OCI-LY7 (cell line): Measurements from ENCODE around the gene PAM16. TPM values are rescaled to one million over a fixed set of nuclear protein-coding genes. Genes with fewer than 3 reads are reported as not detected.

ENCODE experiments used
- BruUV-seq: library from RNA; stranded (reverse); fragments of 400-500 nt; replicated peaks from 2 replicates; lab custom pipeline; 2021; lab: Mats Ljungman, UMichigan
- CTCF ChIA-PET: fragments of 300-600 bp; sonication (Branson Sonifier 250); formaldehyde crosslinking; loops from one replicate; lab custom pipeline; 2022; ENCODE audit warnings: antibody characterized with exemption; ENCODE audit not compliant: unreplicated experiment; lab: Charles Lee
- POLR2A ChIA-PET: fragments of 300-600 bp; sonication (Branson Sonifier 250); formaldehyde crosslinking; loops from one replicate; lab custom pipeline; 2022; ENCODE audit warnings: antibody characterized with exemption; lab: Charles Lee
- DNase-seq: peaks from one replicate; pipeline ENCODE4 v3.0.0-alpha.2; 2015; ENCODE audit warnings: low spot score
- H2AFZ ChIP-seq: fragments of 200-600 bp; sonication (generic), shearing (Covaris generic); 2 replicates; pipeline ENCODE4 v1.6.1; 2014; ENCODE audit warnings: mild to moderate bottlenecking, antibody characterized with exemption, low read length, moderate library complexity
- H3K27ac ChIP-seq: fragments of 200-600 bp; sonication (generic); 2 replicates; pipeline ENCODE4 v1.5.1; 2014; ENCODE audit warnings: mixed run types, low read depth, mild to moderate bottlenecking, moderate library complexity, low read length, inconsistent platforms; ENCODE audit not compliant: poor library complexity, severe bottlenecking
- H3K36me3 ChIP-seq: fragments of 200-600 bp; sonication (generic); 2 replicates; pipeline ENCODE4 v1.6.1; 2014; ENCODE audit warnings: mild to moderate bottlenecking, antibody characterized with exemption, low read length, moderate library complexity, mixed read lengths; ENCODE audit not compliant: insufficient read depth
- H3K4me1 ChIP-seq: fragments of 200-600 bp; sonication (generic); 2 replicates; pipeline ENCODE4 v1.5.1; 2014; ENCODE audit warnings: mild to moderate bottlenecking, low read length; ENCODE audit not compliant: insufficient read depth, poor library complexity, severe bottlenecking
- H3K4me2 ChIP-seq: fragments of 200-600 bp; sonication (generic); 2 replicates; pipeline ENCODE4 v1.6.1; 2014; ENCODE audit warnings: mild to moderate bottlenecking, low read length
- H3K4me3 ChIP-seq: fragments of 200-600 bp; sonication (generic); 2 replicates; pipeline ENCODE4 v1.5.1; 2014; ENCODE audit warnings: mild to moderate bottlenecking, low read depth, low read length; ENCODE audit not compliant: poor library complexity, severe bottlenecking
- H3K79me2 ChIP-seq: fragments of 200-600 bp; sonication (generic); 2 replicates; pipeline ENCODE4 v1.6.1; 2016; ENCODE audit warnings: low read depth, mild to moderate bottlenecking, low read length, moderate library complexity, mixed read lengths; ENCODE audit not compliant: insufficient read depth
- H3K9me2 ChIP-seq: fragments of 200-600 bp; sonication (generic); 2 replicates; pipeline ENCODE4 v1.6.1; 2016; ENCODE audit warnings: mild to moderate bottlenecking, low read length, mixed read lengths; ENCODE audit not compliant: insufficient read depth
- H3K9me3 ChIP-seq: fragments of 200-600 bp; sonication (generic); 2 replicates; pipeline ENCODE4 v1.6.1; 2014; ENCODE audit warnings: mild to moderate bottlenecking, mixed run types, low read length, mixed read lengths
- H4K20me1 ChIP-seq: fragments of 200-600 bp; sonication (generic); 2 replicates; pipeline ENCODE4 v1.6.1; 2014; ENCODE audit warnings: mild to moderate bottlenecking, antibody characterized with exemption, low read length, moderate library complexity, mixed read lengths; ENCODE audit not compliant: insufficient read depth
- EZH2phosphoT487 ChIP-seq: fragments of 200-600 bp; sonication (generic); IDR thresholded peaks from 2 replicates; pipeline ENCODE4 v1.6.1; 2018; ENCODE audit warnings: low read depth, borderline replicate concordance, mild to moderate bottlenecking, mixed run types, antibody characterized with exemption, low read length, moderate library complexity, mixed read lengths
- intact Hi-C: fragments of 100-400 bp; cut with micrococcal nuclease; formaldehyde crosslinking; loops from one replicate; pipeline ENCODE4 v1.10.0; 2022; ENCODE audit not compliant: unreplicated experiment
- total RNA-seq, 2 experiments: library from RNA; depleted of rRNA in 1 of 2; stranded (reverse); fragments of >200 nt in 1 of 2; shearing (Covaris generic) in 1 of 2; gene quantifications; 2 replicates each; pipeline ENCODE4 v1.2.3, GENCODE V29; 2014 to 2022
- TF ChIP-seq, protein P1 (sequence below): fragments of 200-600 bp; sonication (generic); conservative IDR thresholded peaks from 2 replicates; pipeline ENCODE4 v1.5.1; 2014; ENCODE audit warnings: mild to moderate bottlenecking, antibody characterized with exemption, low read length, moderate library complexity, mixed read lengths

The PAM16 gene
- total RNA-seq, 2 experiments from 2014 or later = 80.6 to 82.4 TPM

DNA sequence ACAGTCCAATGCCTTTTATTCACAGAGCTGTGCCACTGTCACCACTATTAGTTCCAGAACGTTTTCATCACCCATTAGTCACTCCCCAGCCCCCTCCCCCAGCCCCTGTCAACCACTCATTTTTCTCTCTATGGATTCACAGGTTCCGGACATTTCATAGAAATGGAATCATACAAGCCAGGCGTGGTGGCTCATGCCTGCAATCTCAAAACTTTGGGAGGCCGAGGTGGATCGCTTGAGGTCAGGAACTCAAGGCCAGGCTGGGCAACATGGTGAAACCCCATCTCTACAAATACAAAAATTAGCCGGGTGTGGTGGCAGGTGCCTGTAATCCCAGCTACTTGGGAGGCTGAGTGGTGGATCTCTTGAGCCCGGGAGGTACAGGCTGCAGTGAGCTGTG, 759 bp upstream of the PAM16 start:
- peaks cover 32% of the 10 kb centered on the region for H3K36me3 ChIP-seq
- peaks cover 5% of the 10 kb centered on the region for H4K20me1 ChIP-seq
- intact Hi-C loops = no loop called here
- CTCF ChIA-PET = no interaction called here
- H3K4me1 ChIP-seq = peaks cover 18% of the 10 kb centered on the region
- H3K4me2 ChIP-seq = peak overlapping the region; percentile 62
- peaks cover 34% of the 10 kb centered on the region for H3K79me2 ChIP-seq
- H3K9me2 ChIP-seq = no peaks in the 10 kb centered on the region
- peak overlapping the region; percentile 84; the same call in 1 of the 2 replicates for H2AFZ ChIP-seq
- no peaks in the 10 kb centered on the region for H3K9me3 ChIP-seq
- POLR2A ChIA-PET = no interaction called here
- peak overlapping the region; percentile 32 for H3K27ac ChIP-seq
- peak overlapping the region; percentile 99 for H3K4me3 ChIP-seq
- DNase-seq = no peak
- TF ChIP-seq, protein P1, sequence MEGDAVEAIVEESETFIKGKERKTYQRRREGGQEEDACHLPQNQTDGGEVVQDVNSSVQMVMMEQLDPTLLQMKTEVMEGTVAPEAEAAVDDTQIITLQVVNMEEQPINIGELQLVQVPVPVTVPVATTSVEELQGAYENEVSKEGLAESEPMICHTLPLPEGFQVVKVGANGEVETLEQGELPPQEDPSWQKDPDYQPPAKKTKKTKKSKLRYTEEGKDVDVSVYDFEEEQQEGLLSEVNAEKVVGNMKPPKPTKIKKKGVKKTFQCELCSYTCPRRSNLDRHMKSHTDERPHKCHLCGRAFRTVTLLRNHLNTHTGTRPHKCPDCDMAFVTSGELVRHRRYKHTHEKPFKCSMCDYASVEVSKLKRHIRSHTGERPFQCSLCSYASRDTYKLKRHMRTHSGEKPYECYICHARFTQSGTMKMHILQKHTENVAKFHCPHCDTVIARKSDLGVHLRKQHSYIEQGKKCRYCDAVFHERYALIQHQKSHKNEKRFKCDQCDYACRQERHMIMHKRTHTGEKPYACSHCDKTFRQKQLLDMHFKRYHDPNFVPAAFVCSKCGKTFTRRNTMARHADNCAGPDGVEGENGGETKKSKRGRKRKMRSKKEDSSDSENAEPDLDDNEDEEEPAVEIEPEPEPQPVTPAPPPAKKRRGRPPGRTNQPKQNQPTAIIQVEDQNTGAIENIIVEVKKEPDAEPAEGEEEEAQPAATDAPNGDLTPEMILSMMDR = no peak
- TF ChIP-seq EZH2phosphoT487 = no peak
- no TSS peak for BruUV-seq

DNA sequence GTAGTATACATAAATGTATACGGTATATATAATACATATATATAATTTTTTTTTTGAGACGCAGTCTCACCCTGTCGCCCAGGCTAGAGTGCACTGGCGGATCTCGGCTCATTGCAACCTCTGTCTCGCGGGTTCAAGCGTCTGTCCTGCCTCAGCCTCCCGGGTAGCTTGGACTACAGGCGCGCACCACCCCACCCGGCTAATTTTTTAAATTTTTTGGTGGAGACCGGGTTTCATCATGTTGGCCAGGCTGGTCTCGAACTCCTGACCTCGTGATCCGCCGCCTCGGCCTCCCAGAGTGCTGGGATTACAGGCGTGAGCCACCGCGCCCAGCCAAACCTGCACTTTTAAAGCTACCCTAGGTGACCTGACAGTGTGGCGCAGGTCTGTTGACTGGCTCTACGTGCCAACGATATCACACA, 745 bp downstream of the PAM16 start:
- DNase-seq = no peak
- H2AFZ ChIP-seq = no peak overlapping the region
- H3K4me1 ChIP-seq = peaks cover 18% of the 10 kb centered on the region
- H4K20me1 ChIP-seq = peaks cover 5% of the 10 kb centered on the region
- peaks cover 40% of the 10 kb centered on the region for H3K36me3 ChIP-seq
- ChIA-PET POLR2A (interaction anchor here (0.6 to 1.1 kb wide), 2 partner anchors 10 to 190 kb away, joined by 3 read pairs; no protein-coding TSS in a partner anchor), CTCF (interaction anchor here (0.6 to 1.3 kb wide), 3 partner anchors 10 to 97 kb away, joined by 3 read pairs; no protein-coding TSS in a partner anchor)
- peak overlapping the region; percentile 74 for H3K4me2 ChIP-seq
- H3K4me3 ChIP-seq = peak overlapping the region; percentile 99
- BruUV-seq = no TSS peak
- intact Hi-C loops = no loop called here
- H3K9me2 ChIP-seq = no peaks in the 10 kb centered on the region
- TF ChIP-seq EZH2phosphoT487 = no peak
- TF ChIP-seq, protein P1 = no peak
- no peaks in the 10 kb centered on the region for H3K9me3 ChIP-seq
- peaks cover 47% of the 10 kb centered on the region for H3K79me2 ChIP-seq
- peak overlapping the region; percentile 57 for H3K27ac ChIP-seq

DNA sequence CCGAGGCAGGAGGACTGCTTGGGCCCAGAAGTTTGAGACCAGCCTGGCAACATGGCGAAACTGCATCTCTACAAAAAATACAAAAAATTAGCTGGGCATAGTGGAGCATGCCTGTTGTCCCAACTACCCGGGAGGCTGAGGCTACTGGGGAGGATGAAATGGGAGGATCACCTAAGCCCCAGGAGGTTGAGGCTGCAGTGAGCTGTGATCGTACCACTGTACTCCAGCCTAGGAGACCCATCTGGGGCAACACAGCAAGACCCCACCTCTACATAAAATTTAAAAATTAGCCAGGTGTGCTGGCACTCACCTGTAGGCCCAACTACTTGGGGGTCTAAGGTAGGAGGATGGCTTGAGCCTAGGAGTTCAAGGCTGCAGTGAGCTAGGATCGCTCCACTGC, 1.8 kb downstream of the PAM16 start:
- peaks cover 47% of the 10 kb centered on the region for H3K79me2 ChIP-seq
- ChIA-PET CTCF (no interaction called here), POLR2A (interaction anchor here (1.1 kb wide), 1 partner anchor 9 kb away, joined by 3 read pairs; no protein-coding TSS in a partner anchor)

More for the DNA sequence above, 1.8 kb downstream of the PAM16 start:
- H3K9me2 ChIP-seq = no peaks in the 10 kb centered on the region
- TF ChIP-seq, protein P1 = no peak
- no peak for TF ChIP-seq EZH2phosphoT487
- H3K4me1 ChIP-seq = peaks cover 18% of the 10 kb centered on the region
- no peak for DNase-seq
- no TSS peak for BruUV-seq
- H3K27ac ChIP-seq = no peak overlapping the region
- H3K9me3 ChIP-seq = no peaks in the 10 kb centered on the region
- peak overlapping the region; percentile 99 for H3K4me3 ChIP-seq
- peak overlapping the region; percentile 74 for H3K4me2 ChIP-seq
- peaks cover 5% of the 10 kb centered on the region for H4K20me1 ChIP-seq
- intact Hi-C loops = no loop called here
- H3K36me3 ChIP-seq = peaks cover 38% of the 10 kb centered on the region
- H2AFZ ChIP-seq = no peak overlapping the region
